HG02852 (cell line): ENCODE data around the gene BLVRA.
"Not testable (repeated sequence)": the region's sequence is repeated elsewhere in the genome, so short reads cannot be mapped to it uniquely, and the experiment has no call there.

Experiments
- ATAC-seq: cut with Tn5 transposase; IDR thresholded peaks from one replicate; pipeline ENCODE4 v1.9.1; 2021; ENCODE audit warnings: mild to moderate bottlenecking, moderate library complexity; ENCODE audit not compliant: unreplicated experiment

Gene BLVRA

DNA sequence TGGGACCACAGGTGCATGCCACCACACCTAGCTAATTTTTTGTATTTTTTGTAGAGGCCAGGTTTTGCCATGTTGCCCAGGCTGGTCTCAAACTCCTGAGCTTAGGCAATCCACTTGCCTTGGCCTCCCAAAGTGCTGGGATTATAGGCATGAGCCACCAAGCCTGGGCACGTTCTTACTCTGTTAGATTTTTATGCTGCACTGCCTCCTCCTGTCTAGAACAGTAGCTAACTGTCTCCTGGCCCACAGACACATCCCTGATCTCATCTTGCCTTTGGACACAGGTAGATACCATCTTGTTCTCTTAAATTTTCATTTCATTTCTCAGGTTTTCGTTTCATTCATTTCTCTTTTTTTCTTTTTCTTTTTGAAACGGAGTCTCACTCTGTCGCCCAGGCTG lies 41.1 kb downstream of the BLVRA start:
- no peak for ATAC-seq

DNA sequence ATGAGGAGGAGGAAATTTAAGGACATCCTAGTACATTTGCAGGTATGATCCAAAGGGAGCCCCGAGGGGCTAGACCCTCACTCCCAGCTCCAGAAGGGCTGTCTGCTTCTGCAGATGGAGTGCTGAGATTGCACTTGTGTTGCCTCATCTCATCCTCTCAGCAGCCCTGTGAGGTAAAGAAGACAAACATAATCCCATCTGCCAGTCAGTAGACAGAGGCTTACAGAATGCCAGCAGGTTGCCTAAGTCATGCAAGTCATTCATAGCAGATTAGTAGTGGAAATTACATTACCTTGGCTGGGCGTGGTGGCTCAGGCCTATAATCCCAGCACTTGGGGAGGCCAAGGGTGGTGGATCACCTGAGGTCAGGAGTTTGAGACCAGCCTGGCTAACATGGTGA lies 45.4 kb downstream of the BLVRA start:
- no peak for ATAC-seq

DNA sequence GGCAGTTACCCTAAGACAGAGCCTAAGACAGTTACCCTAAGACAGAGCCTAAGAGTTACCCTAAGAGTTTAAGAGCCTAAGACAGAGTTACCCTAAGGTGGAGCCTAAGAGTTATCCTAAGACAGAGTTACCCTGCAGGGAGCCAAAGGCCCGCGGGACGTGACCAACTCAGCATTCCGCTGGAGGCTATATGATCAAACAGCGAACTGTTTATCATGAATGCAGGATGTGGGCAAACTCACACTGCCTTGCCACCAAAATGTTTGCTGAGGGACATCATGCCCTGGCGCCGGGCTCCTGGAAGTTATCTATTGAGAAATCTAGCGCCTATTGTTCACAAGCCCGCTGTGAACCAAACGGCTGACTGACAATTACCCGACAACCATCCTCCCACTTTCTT lies 49.9 kb downstream of the BLVRA start:
- no peak for ATAC-seq

DNA sequence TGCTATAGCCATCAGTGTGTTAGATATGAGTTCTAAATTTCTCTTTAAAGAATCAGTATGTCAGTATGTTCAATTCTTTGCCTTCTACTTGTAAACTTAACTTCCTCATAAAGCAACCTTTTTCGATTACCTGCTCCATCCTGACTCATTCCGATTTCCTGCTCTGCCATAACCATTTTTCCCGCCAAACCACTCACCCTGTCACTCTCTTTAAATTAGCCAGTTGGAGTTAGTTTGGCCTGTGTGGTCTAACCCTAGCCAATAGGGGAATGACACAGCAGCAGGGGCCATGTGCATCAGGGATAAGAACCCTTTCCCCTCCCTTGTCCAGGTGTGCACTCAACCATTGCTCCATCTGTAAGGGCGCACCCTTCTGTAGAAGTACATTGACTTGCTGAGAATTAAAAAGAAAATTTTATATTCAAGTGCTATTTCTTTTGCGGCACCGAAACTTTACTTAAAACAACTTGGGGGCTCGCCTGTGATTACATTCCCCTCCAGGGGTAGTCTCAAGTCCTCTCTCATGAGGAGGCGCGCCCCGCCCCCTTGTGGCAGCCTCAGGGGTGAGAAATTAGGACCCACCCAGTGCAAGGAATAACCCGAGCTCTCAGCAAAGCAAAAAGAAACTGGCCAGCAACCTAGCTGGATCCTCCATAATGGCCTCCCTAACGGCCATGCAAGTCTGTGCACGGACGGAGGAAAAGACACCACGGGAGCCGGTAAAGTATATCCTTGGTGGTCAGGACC lies 51.9 kb downstream of the BLVRA start:
- ATAC-seq = not testable (repeated sequence)

DNA sequence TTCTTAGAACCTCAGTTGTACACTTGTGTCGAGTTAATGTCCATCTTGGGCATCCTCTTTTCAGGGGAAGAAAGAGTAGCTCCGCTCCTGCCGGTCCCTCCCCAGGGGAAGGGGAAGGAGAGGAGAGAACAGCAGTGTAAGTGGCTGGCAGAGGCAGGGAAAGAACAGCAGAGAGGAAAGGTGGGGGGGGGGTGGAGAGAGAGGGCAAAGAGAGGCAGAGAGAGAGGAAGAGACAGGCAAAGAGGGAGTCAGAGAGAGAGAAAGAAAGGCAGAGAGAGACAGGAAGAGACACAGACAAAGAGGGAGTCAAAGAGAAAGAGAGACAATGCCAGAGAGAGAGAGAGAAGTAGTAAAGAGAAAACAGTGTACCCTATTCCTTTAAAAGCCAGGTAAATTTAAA lies 56.9 kb downstream of the BLVRA start:
- no peak for ATAC-seq

DNA sequence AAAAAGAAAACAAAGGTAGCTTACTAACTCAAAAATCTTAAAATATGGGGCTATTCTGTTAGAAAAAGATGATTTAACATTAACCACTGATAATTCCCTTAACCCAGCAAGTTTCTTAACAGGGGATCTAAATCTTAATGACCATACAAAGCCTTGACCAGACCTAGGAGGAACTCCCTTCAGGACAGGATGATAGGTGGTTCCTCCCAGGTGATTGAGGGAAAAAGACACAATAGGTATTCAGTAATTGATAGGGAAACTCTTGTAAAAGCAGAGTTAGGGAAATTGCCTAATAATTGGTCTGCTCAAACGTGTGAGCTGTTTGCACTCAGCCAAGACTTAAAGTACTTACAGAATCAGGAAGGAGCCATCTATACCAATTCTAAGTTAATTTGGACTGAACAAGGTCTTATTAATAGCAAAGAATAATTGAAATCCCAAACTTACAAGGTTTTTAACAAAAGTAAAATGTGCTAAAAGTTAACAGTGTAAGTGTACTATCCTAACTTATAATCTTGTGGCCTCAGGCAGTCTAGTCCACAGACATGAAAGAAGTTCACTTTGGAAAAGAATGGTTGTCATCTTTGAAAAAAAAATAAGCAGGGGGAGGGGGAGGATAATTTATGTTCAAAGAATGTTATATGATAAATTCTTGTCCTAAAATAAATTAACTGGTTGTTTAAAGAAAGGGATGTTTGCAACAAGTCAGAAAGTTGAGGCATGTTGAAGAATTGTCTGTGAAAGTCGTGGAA lies 57.7 kb downstream of the BLVRA start:
- not testable (repeated sequence) for ATAC-seq

DNA sequence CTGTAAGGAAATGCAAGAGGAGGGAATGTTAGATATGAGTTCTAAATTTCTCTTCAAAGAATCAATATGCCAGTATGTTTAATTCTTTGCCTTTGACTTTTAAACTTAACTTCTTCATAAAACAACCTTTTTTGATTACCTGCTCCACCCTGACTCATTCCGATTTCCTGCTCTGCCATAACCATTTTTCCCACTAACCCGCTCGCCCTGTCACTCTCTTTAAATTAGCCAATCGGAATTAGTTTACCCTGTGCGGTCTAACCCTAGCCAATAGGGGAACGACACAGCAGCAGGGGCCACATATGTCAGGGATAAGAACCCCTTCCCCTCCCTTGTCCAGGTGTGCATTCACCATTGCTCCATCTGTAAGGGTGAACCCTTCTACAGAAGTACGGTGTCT lies 64.9 kb downstream of the BLVRA start:
- ATAC-seq = not testable (repeated sequence)

DNA sequence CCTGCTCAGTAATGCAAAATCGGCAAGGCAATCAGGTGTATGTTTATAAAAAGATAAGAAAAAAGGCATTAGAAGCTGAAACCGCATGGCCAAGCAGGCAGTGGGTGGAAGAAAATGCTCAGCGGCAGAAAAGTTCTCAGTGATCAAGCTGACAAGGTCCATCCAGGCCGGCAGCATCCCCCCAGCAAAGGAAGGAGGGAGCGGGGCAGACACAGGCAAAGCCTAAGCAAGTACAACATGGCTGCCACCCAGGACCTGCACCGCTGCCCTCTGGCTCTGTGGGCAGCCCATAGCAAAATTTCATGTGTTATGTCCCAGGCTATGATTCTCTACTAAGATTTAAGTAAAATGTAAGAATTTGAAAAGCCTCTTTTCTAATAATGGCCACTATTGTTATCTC lies 65.5 kb downstream of the BLVRA start:
- no peak for ATAC-seq

DNA sequence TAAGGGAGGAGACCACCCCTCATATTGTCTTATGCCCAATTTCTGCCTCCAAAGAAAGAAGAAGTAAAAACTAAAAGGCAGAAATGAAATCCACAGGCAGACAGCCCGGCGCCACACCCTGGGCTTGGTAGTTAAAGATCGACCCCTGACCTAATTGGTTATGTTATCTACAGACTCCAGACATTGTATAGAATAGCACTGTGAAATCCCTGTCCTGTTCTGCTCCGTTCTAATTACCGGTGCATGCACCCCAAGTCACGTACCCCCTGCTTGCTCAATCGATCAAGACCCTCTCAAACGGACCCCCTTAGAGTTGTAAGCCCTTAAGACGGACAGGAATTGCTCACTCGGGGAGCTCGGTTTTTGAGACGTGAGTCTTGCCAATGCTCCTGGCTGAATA lies 66.0 kb downstream of the BLVRA start:
- ATAC-seq = not testable (repeated sequence)

DNA sequence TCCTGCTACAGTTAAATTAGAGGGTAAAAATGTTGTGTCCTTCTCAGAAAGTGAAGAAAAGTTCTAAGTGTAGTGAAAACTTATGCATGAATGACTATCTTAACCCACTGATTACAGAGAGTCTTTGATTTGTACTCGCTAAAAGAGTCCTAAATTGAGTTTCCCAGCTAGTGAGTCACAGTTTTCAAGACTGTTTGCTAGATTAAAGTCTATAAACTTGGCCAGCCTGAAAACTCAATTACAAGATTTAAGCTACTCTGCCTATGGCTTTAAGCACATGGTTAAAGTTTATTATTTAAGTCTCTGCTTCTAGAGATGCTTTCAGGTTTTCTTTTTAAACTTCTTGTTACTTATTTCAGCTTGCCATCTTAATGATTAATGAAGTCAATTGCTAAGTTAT lies 66.5 kb downstream of the BLVRA start:
- no peak for ATAC-seq

DNA sequence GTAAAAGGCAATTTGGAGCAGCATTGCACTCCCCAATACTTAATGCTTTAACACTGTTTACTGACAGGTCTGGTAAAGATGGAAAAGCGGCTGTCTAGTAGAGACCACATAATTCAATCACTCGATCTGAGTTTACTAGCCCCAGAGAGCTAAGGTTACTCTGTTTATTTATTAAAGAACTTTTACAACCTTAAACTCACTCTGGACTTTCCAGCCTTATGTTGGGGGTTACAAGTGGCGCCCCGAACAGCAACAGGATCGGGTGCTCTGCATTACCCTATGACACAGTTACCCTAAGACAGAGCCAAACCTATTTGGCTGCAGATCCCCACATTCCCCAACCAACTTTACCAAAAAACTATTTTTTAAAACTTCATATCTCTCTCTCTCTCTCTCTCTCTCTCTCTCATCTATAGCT lies 66.9 kb downstream of the BLVRA start:
- ATAC-seq = no peak

DNA sequence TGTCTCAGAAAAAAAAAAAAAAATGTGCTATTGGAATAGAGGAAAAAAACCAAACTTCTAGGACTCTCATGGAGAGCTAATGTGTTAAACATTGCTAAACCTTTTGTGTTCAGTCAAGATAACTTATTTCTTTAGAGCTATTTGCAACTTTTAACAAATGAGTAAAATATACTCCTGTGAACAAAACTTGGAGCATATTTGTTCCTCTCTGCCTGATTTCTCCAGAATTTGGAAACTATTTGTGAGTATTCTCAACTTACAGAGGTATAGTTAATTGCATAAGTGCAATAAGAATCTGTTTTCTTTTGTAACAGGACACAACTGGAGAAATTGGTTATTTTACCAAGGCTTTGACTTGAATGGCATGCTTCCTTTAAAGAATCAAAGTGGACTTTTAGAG lies 72.4 kb downstream of the BLVRA start:
- not testable (repeated sequence) for ATAC-seq

DNA sequence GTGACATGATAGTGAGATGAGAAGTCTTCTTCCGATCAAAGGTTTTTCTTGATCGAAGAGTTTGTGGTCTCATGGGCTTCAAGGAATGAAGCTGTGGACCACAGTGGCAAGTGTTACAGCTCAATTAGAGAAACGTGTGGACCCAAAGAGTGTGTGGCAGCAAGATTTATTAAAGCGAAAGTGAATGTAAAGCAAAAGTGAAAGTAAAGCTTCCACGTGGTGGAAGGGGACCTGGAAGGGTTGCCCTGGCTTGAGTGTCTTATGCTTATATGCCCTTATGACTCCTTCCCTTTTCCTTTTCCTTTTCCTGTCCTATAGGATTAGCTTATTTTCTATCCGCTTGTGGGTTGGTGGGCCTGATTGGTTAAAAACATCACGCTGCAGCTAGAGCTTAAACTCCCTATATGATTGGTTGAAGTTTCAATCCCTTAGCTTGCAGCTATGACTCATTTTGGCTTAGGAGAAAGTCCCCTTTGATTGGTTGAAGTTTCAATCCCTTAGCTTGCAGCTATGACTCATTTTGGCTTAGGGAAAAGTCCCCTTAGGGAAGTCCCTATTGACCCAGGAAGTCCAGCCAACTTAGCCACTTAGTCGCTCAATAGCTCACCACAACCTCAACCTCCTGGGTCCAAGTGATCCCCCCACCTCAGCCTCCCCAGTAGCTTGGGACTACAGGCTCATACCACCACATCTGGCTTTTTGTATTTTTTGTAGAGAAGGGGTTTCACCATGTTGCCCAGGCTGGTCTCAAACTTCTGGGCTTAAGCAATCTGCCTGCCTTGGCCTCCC lies 76.2 kb downstream of the BLVRA start:
- ATAC-seq = peak; percentile 57

DNA sequence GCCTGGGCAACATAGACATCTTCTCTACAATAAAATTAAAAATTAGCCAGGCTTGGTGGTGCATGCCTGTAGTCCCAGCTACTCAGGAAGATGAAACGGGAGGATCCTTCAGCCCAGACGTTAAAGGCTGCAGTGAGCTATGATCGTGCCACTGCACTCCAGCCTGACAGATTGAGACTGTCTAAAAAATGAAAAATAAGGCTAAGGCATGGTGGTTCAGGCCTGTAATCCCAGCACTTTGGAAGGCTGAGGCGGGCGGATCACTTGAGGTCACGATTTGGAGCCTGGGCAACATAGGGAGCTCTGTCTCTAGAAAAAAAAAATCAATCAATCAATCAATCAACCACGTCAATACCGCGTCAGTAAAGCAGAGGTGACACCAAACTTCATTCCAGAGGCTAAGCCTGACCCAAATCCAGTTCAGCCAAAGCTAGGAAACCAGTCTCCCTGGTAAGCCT lies 79.8 kb downstream of the BLVRA start:
- ATAC-seq = no peak

DNA sequence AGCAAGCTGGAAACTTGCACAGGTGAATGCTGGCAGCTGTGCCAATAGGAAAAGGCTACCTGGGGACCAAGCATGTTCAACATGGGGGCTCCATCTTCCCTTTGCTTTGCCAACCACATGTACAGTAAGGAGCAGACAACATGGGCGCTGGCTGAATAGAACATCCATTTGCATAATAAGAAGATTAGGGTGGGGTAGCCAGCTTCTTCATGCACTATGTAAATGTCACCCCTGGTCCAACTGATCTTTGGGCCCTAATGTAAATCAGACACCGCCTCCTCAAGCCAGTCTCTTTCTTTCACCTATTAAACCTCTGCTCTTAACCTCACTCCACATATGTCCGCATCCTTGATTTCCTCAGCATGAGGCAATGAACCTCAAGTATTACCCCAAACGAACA lies 84.8 kb downstream of the BLVRA start:
- no peak for ATAC-seq

DNA sequence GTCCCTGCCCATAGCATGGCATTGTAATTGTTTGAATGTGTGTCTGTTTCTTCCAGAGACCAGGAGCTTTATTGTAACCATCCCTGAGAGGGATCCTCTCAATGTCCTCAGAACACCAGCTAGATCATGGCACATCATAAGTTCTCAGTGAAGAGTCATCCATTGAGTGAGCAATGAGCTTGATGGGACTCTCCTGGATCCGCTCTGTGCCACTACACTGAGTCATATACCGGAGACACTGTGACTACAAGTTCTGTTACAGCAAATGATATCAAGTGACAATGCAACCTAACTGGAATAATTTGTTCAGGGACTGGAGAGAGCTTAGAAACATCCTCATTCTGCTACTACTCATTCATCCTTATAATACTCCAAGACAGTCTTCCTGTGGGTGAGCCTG lies 85.8 kb downstream of the BLVRA start:
- no peak for ATAC-seq

DNA sequence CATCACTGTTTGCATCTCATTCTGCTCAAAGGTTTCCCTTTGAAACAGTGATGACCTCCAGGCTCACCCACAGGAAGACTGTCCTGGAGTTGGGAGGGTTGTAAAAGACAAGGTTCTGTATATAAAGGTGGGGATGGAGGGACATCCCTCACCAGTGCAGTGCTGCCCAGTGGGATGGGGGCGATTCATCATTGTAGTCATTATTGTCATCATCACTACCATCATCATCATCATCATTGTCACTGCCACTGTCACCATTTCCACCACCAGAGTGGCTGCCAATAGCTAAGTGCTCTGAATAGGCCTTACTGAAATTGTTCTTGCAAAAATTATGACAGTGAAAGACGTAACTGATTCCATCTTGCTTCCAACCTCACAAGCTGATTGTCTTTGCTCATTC lies 86.2 kb downstream of the BLVRA start:
- ATAC-seq = no peak

DNA sequence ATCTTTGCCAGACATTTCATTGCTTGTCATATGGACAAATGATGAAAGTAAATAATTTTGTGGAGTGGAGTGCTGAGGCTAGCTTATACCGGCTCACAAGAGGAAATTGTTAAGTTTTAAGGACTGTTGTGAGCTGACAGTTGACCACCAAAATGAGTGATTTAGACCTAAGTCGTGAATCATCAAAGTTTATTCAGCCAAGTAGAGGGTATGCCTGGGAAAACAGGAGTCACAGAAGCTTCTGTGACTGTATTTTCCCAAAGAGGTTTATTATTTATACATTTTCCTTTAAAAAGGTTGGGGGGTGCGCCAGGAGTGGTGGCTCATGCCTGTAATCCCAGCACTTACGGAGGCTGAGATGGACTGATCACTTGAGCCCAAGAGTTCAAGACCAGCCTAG lies 89.0 kb downstream of the BLVRA start:
- no peak for ATAC-seq

DNA sequence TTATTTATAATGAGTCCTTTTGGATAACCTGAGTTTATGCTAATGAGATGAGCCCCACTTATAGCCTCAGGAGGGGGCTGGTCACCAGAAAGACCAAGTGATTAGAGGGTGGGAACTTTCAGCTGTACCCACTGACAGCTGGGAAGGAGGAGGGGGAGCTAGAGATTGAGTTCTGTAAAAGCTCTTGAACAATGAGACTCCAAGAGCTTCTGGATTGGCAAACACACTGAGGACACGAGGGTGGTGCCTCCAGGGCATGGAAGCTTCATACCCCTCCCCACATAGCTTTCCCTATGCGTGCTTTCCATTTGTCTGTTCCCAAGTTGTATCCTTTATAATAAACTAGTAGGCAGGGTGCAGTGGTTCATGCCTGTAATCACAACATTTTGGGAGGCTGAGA lies 90.6 kb downstream of the BLVRA start:
- ATAC-seq = no peak

DNA sequence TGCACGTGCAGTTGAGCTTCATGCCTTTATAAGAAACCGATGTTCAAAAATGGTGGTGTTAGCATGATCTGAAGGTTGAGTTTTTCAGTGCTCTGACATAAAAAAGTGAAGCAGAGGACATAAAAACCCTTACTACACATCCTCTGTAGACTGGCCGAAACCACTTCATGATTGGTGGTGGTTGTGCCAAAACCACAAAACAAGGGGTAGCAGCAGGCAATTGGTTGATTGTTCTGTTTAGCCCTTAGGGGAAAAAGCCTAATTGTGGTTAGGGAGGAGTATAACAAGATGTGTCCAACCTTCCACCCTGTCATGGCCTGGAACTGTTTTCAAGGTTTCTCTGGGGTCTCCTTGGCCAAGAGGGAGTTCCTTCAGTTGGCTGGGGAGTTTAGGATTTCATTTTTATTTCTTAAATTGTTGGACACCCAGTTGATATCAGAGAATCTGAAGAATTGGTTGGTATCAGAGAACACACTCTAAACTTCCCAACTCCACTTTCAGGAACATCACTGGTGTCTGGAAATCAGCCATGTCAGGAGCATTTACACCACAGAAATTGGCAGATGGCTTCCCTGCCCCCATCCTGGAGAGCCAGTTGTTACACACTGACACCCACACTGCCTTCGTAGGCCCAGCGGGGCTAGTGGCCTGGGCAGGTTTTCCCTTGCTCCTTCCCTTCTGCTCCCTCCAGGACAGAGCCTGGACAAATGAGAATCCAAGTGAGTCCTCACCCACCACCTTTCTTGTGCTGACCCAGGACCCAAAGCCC lies 92.1 kb downstream of the BLVRA start:
- no peak for ATAC-seq

DNA sequence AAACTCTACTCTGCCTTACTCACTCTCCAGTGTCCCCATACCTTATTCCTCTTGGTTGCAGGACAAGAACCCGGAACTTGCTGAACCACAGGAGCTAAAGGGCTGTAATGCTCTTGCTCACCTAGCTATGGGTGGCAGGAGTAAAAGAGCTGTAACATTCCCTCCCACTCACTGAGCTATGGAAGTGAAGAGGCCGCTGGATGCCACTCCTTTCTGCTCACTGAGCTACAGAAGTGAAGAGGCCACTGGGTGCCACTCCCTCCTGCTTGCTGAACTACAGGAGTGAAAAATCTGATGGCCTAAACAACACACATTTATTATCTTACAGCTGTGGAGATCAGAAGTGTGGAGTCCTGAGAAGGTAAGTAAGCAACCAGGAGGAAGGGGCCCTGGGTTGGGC lies 93.3 kb downstream of the BLVRA start:
- ATAC-seq = no peak
